OCI-LY7 (cell line): ENCODE results near the gene GPC1.

ENCODE experiments used
- CTCF ChIP-seq: fragments of 200-600 bp; sonication (generic); conservative IDR thresholded peaks from 2 replicates; pipeline ENCODE4 v1.5.1; 2014; ENCODE audit warnings: mild to moderate bottlenecking, antibody characterized with exemption, low read length, moderate library complexity, mixed read lengths
- EZH2phosphoT487 ChIP-seq: fragments of 200-600 bp; sonication (generic); IDR thresholded peaks from 2 replicates; pipeline ENCODE4 v1.6.1; 2018; ENCODE audit warnings: low read depth, borderline replicate concordance, mild to moderate bottlenecking, mixed run types, antibody characterized with exemption, low read length, moderate library complexity, mixed read lengths

- TF ChIP-seq CTCF (no peak), EZH2phosphoT487 (no peak)
These were observed 46.7 kb downstream of the GPC1 start for GRCh38 chr2:240482141-240482540.
